Aorta (tissue), 5 donors: ENCODE results near the gene SAFB. TPM values are rescaled to one million over a fixed set of nuclear protein-coding genes. Genes with fewer than 3 reads are reported as not detected.

ENCODE experiments used
- ATAC-seq: fragments of 200-7000 bp; cut with Tn5 transposase; one replicate; pipeline ENCODE4 v1.9.1; 2022; ENCODE audit warnings: moderate library complexity; ENCODE audit not compliant: low FRiP score
- DNase-seq, 2 donors: peaks; one replicate each; pipeline ENCODE4 v3.0.0-alpha.2; 2020
- H3K27ac ChIP-seq, 2 donors: one replicate each; pipeline ENCODE4 v1.5.1; 2013; ENCODE audit warnings: low read length in 2 of 2, mild to moderate bottlenecking in 2 of 2, moderate library complexity in 2 of 2, control low read depth in 1 of 2, inconsistent platforms in 1 of 2, low read depth in 1 of 2
- H3K27me3 ChIP-seq, 2 donors: one replicate each; pipeline ENCODE4 v1.6.1; 2013; ENCODE audit warnings: control low read depth in 1 of 2, low read length in 1 of 2, mild to moderate bottlenecking in 1 of 2, moderate library complexity in 1 of 2; ENCODE audit not compliant: insufficient read depth in 2 of 2, control insufficient read depth in 1 of 2
- H3K36me3 ChIP-seq, 2 donors: one replicate each; pipeline ENCODE4 v1.6.1; 2013; ENCODE audit warnings: control low read depth in 1 of 2, low read length in 1 of 2, mild to moderate bottlenecking in 1 of 2; ENCODE audit not compliant: insufficient read depth in 2 of 2, control insufficient read depth in 1 of 2
- H3K4me1 ChIP-seq, 2 donors: one replicate each; pipeline ENCODE4 v1.6.1; 2013; ENCODE audit warnings: low read length in 2 of 2, control low read depth in 1 of 2, mild to moderate bottlenecking in 1 of 2, moderate library complexity in 1 of 2; ENCODE audit not compliant: insufficient read depth in 2 of 2, control insufficient read depth in 1 of 2
- H3K4me3 ChIP-seq, 2 donors: one replicate each; pipeline ENCODE4 v1.5.1; 2013; ENCODE audit warnings: low read length in 2 of 2, control low read depth in 1 of 2, mild to moderate bottlenecking in 1 of 2
- H3K9me3 ChIP-seq: one replicate; pipeline ENCODE4 v1.6.1; 2013; ENCODE audit warnings: mild to moderate bottlenecking, low read length; ENCODE audit not compliant: control insufficient read depth
- WGBS, 2 donors: extraction: QIAGEN DNeasy Blood & Tissue Kit; methylation state at CpG; one replicate each; pipeline ENCODE4 v1.1.7; 2013; 5-methylcytosine and 5-hydroxymethylcytosine counted together
- intact Hi-C, 2 donors: fragments of 100-400 bp; cut with DNase I; formaldehyde crosslinking; loops; one replicate each; pipeline versions ENCODE4 v1.14.2 to v1.15.0; 2022
- polyA plus RNA-seq, 2 donors: library from polyadenylated mRNA; stranded (reverse); fragments of 200-250 nt; gene quantifications; one replicate each; pipeline ENCODE4 v1.2.3, GENCODE V29; 2013
- total RNA-seq, 2 donors: library from RNA; stranded (reverse); fragmentation: NEBNext Ultra II Directional; extraction: Animal tissue kit (Norgen Biotek cat#: 25700); gene quantifications; one replicate each; pipeline ENCODE4 v1.2.1, GENCODE V29; 2021
- donor health status: healthy with polysubstance abuse.
- donor health status: Bipolar disorder and iron deficiency.
- donor health status: DM: no; HTN: no; CAD: no.
- donor health status: DM: no; HTN: no; CAD: no.
- donor health status: DM: yes; HTN: yes; CAD: no.

Gene SAFB
- total and polyA plus RNA-seq, 4 donors: 32.7 to 100 (median 75.8) TPM

GRCh38 chr19:5619946-5620345, 2.9 kb upstream of the SAFB start:
- Histone ChIP-seq H3K4me3 (no peak overlapping the region), H3K36me3 (peaks cover 2 to 7% of the 10 kb centered on the region in 2 donors), H3K27ac (no peak overlapping the region), H3K27me3 (no peaks in the 10 kb centered on the region), H3K9me3 (no peaks in the 10 kb centered on the region), H3K4me1 (no peaks in the 10 kb centered on the region)
- no peak for DNase-seq
- 72 to 73% methylated on average over 3 of the region's 3 CpGs for WGBS, 2 donors
- no peak for ATAC-seq
- intact Hi-C loops: loop anchor here (5.0 to 10.0 kb wide), 3 partner anchors 62 to 175 kb away; partner anchors contain the start of genes CATSPERD (in 1 of the 2), DUS3L (in 1 of the 2), HSD11B1L (in 1 of the 2) and LONP1 (in 1 of the 2)

- H3K9me3 ChIP-seq: no peaks in the 10 kb centered on the region
- H3K36me3 ChIP-seq: no peaks in the 10 kb centered on the region
- intact Hi-C loops: loop anchor here (5.0 to 10.0 kb wide), 3 partner anchors 61 to 173 kb away; partner anchors contain the start of genes CATSPERD (in 1 of the 2), DUS3L (in 1 of the 2), HSD11B1L (in 1 of the 2) and LONP1 (in 1 of the 2)
- H3K27ac ChIP-seq: peak overlapping the region in 1 of 2 donors; percentile 18
- DNase-seq: no peak
- ATAC-seq: no peak
- H3K4me3 ChIP-seq: peak overlapping the region; percentile 82 to 94
- WGBS, 2 donors: 17% methylated on average over 14 of the region's 14 CpGs
- H3K27me3 ChIP-seq: no peaks in the 10 kb centered on the region
- peaks cover 0 to 5% of the 10 kb centered on the region in 2 donors for H3K4me1 ChIP-seq
Observed at GRCh38 chr19:5621311-5621944, 1.5 kb upstream of the SAFB start.

GRCh38 chr19:5621945-5622464, 878 bp upstream of the SAFB start:
- DNase-seq (peak in 1 of 2 donors; percentile 52), ATAC-seq (no peak)
- peak overlapping the region; percentile 36 to 84 for H3K27ac ChIP-seq
- H3K27me3 ChIP-seq: no peaks in the 10 kb centered on the region
- no peaks in the 10 kb centered on the region for H3K36me3 ChIP-seq
- no peaks in the 10 kb centered on the region for H3K9me3 ChIP-seq
- intact Hi-C loops: loop anchor here (5.0 to 10.0 kb wide), 3 partner anchors 60 to 173 kb away; partner anchors contain the start of genes CATSPERD (in 1 of the 2), DUS3L (in 1 of the 2), HSD11B1L (in 1 of the 2) and LONP1 (in 1 of the 2)
- peak overlapping the region; percentile 82 to 94 for H3K4me3 ChIP-seq
- WGBS, 2 donors: 0% methylated on average over 27 to 35 of the region's 35 CpGs
- peaks cover 0 to 5% of the 10 kb centered on the region in 2 donors for H3K4me1 ChIP-seq

- H3K27me3 ChIP-seq: no peaks in the 10 kb centered on the region
- H3K27ac ChIP-seq: peak overlapping the region; percentile 69 to 92
- intact Hi-C loops: loop anchor here (5.0 to 10.0 kb wide), 3 partner anchors 59 to 171 kb away; partner anchors contain the start of genes CATSPERD (in 1 of the 2), DUS3L (in 1 of the 2), HSD11B1L (in 1 of the 2) and LONP1 (in 1 of the 2)
- H3K9me3 ChIP-seq: no peaks in the 10 kb centered on the region
- peak in 1 of 2 donors; percentile 53 for DNase-seq
- ATAC-seq: no peak
- no peaks in the 10 kb centered on the region for H3K36me3 ChIP-seq
- peak overlapping the region; percentile 95 for H3K4me3 ChIP-seq
- WGBS, 2 donors: 0% methylated on average over 32 to 50 of the region's 50 CpGs
- H3K4me1 ChIP-seq: peaks cover 0 to 6% of the 10 kb centered on the region in 2 donors
Observed at GRCh38 chr19:5623397-5624017, 624 bp downstream of the SAFB start.

GRCh38 chr19:5624018-5624663, 1.3 kb downstream of the SAFB start:
- H3K27ac ChIP-seq: peak overlapping the region in 1 of 2 donors; percentile 69
- ATAC-seq (no peak), DNase-seq (peak; percentile 66 to 80)
- no peaks in the 10 kb centered on the region for H3K9me3 ChIP-seq
- intact Hi-C loops: loop anchor here (5.0 to 10.0 kb wide), 3 partner anchors 58 to 171 kb away; partner anchors contain the start of genes CATSPERD (in 1 of the 2), DUS3L (in 1 of the 2), HSD11B1L (in 1 of the 2) and LONP1 (in 1 of the 2)
- no peaks in the 10 kb centered on the region for H3K27me3 ChIP-seq
- H3K4me3 ChIP-seq: peak overlapping the region; percentile 95
- 1% methylated on average over 20 of the region's 20 CpGs for WGBS, 2 donors
- H3K4me1 ChIP-seq: peaks cover 0 to 11% of the 10 kb centered on the region in 2 donors
- H3K36me3 ChIP-seq: no peaks in the 10 kb centered on the region

GRCh38 chr19:5624741-5625278, 1.9 kb downstream of the SAFB start:
- H3K27me3 ChIP-seq: no peaks in the 10 kb centered on the region
- DNase-seq (no peak), ATAC-seq (no peak)
- H3K36me3 ChIP-seq: no peaks in the 10 kb centered on the region
- intact Hi-C loops: loop anchor here (5.0 to 10.0 kb wide), 3 partner anchors 57 to 170 kb away; partner anchors contain the start of genes CATSPERD (in 1 of the 2), DUS3L (in 1 of the 2), HSD11B1L (in 1 of the 2) and LONP1 (in 1 of the 2)
- H3K4me1 ChIP-seq: peaks cover 0 to 11% of the 10 kb centered on the region in 2 donors
- H3K4me3 ChIP-seq: peak overlapping the region; percentile 95
- no peak overlapping the region for H3K27ac ChIP-seq
- H3K9me3 ChIP-seq: no peaks in the 10 kb centered on the region
- 23 to 29% methylated on average over 8 of the region's 8 CpGs for WGBS, 2 donors

GRCh38 chr19:5625641-5626040, 2.8 kb downstream of the SAFB start:
- Histone ChIP-seq H3K27me3 (no peaks in the 10 kb centered on the region), H3K36me3 (no peaks in the 10 kb centered on the region), H3K4me3 (no peak overlapping the region), H3K27ac (no peak overlapping the region), H3K9me3 (no peaks in the 10 kb centered on the region), H3K4me1 (peaks cover 0 to 11% of the 10 kb centered on the region in 2 donors)
- ATAC-seq (no peak), DNase-seq (no peak)
- intact Hi-C loops: loop anchor here in 1 of 2 donors (10.0 kb wide), 1 partner anchor 169 kb away; the partner anchor contains the start of gene DUS3L
- 65 to 69% methylated on average over 12 of the region's 12 CpGs for WGBS, 2 donors
